HuH-7 (cell line): Measurements from ENCODE around the gene ALKAL2.
"Not testable (repeated sequence)": the region's sequence is repeated elsewhere in the genome, so short reads cannot be mapped to it uniquely, and the experiment has no call there.

Experiments
- DNase-seq: peaks from one replicate; pipeline ENCODE4 v3.0.0; 2011; ENCODE audit warnings: low spot score

The ALKAL2 gene

GRCh38 chr2:287911-288757 is at the start of gene ALKAL2:
ALKAL2 (minus strand) TSS chr2:288091; CDS start chr2:287835, 256 bp downstream.
- no peak for DNase-seq

GRCh38 chr2:336949-337348 is 49.1 kb upstream of the ALKAL2 start:
- not testable (repeated sequence) for DNase-seq

GRCh38 chr2:336360-336759 is 48.5 kb upstream of the ALKAL2 start:
- DNase-seq = no peak

GRCh38 chr2:332592-332991 is 44.7 kb upstream of the ALKAL2 start:
- DNase-seq = no peak

- no peak for DNase-seq
Observed at GRCh38 chr2:328761-329160, 40.9 kb upstream of the ALKAL2 start.

GRCh38 chr2:323035-323434 is 35.1 kb upstream of the ALKAL2 start:
- no peak for DNase-seq

- DNase-seq = no peak
Observed at GRCh38 chr2:322326-322725, 34.4 kb upstream of the ALKAL2 start.

- DNase-seq = no peak
Observed at GRCh38 chr2:320561-320960, 32.7 kb upstream of the ALKAL2 start.

- DNase-seq = no peak
Observed at GRCh38 chr2:319059-319600, 31.2 kb upstream of the ALKAL2 start.

- DNase-seq = no peak
Observed at GRCh38 chr2:317501-318424, 29.9 kb upstream of the ALKAL2 start.

GRCh38 chr2:316381-316780 is 28.5 kb upstream of the ALKAL2 start:
- DNase-seq = no peak

- not testable (repeated sequence) for DNase-seq
Observed at GRCh38 chr2:315925-316324, 28.0 kb upstream of the ALKAL2 start.

- DNase-seq = no peak
Observed at GRCh38 chr2:314561-315336, 26.9 kb upstream of the ALKAL2 start.

- no peak for DNase-seq
Observed at GRCh38 chr2:313991-314390, 26.1 kb upstream of the ALKAL2 start.

- DNase-seq = no peak
Observed at GRCh38 chr2:310994-311393, 23.1 kb upstream of the ALKAL2 start.

- DNase-seq = no peak
Observed at GRCh38 chr2:309954-310510, 22.1 kb upstream of the ALKAL2 start.

- no peak for DNase-seq
Observed at GRCh38 chr2:309148-309953, 21.5 kb upstream of the ALKAL2 start.

- DNase-seq = no peak
Observed at GRCh38 chr2:305366-305765, 17.5 kb upstream of the ALKAL2 start.

- DNase-seq = no peak
Observed at GRCh38 chr2:296354-296753, 8.5 kb upstream of the ALKAL2 start.

GRCh38 chr2:295090-295489 is 7.2 kb upstream of the ALKAL2 start:
- DNase-seq = no peak
